MCF 10A (cell line): ENCODE data around the gene MT1M. TPM values are rescaled to one million over a fixed set of nuclear protein-coding genes. Genes with fewer than 3 reads are reported as not detected.
"Not testable (repeated sequence)": the region's sequence is repeated elsewhere in the genome, so short reads cannot be mapped to it uniquely, and the experiment has no call there.

Experiments used
- Bru-seq: library from RNA; stranded (reverse); fragments of 400-500 nt; gene quantifications from one replicate; lab custom pipeline; 2021; lab: Mats Ljungman, UMichigan
- BruChase-seq, 2 experiments: library from RNA; stranded (reverse); fragments of 400-500 nt; gene quantifications; one replicate each; lab custom pipeline; 2021; lab: Mats Ljungman, UMichigan
- BruUV-seq: library from RNA; stranded (reverse); fragments of 400-500 nt; replicated peaks from 2 replicates; lab custom pipeline; 2021; lab: Mats Ljungman, UMichigan
- CTCF ChIA-PET: fragments of 300-600 bp; sonication (Branson Sonifier 250); formaldehyde crosslinking; extraction: SDS; loops from one replicate; lab custom pipeline; 2021; ENCODE audit warnings: antibody characterized with exemption, inconsistent platforms; lab: Yijun Ruan, JAX
- POLR2A ChIA-PET: fragments of 300-600, 350-650 bp; sonication (Branson Sonifier 250); formaldehyde crosslinking; extraction: SDS; loops from one replicate; lab custom pipeline; 2020; ENCODE audit warnings: antibody characterized with exemption, inconsistent platforms; lab: Yijun Ruan, JAX
- DNase-seq: peaks from one replicate; pipeline ENCODE4 v3.0.0-alpha.2; 2018; ENCODE audit not compliant: unreplicated experiment
- H3K27ac Mint-ChIP-seq: one replicate; pipeline ENCODE4 v1.8.0; 2022; ENCODE audit warnings: mild to moderate bottlenecking, low read depth, mixed read lengths; ENCODE audit not compliant: unreplicated experiment
- H3K27me3 Mint-ChIP-seq: one replicate; pipeline ENCODE4 v1.8.0; 2022; ENCODE audit warnings: mixed read lengths; ENCODE audit not compliant: insufficient read depth, unreplicated experiment
- H3K36me3 Mint-ChIP-seq: one replicate; pipeline ENCODE4 v1.8.0; 2022; ENCODE audit warnings: mild to moderate bottlenecking, moderate library complexity, mixed read lengths; ENCODE audit not compliant: insufficient read depth, unreplicated experiment
- H3K4me1 Mint-ChIP-seq: one replicate; pipeline ENCODE4 v1.8.0; 2022; ENCODE audit warnings: mixed read lengths; ENCODE audit not compliant: insufficient read depth, unreplicated experiment
- H3K4me3 Mint-ChIP-seq: one replicate; pipeline ENCODE4 v1.8.0; 2022; ENCODE audit warnings: mild to moderate bottlenecking, moderate library complexity, mixed read lengths; ENCODE audit not compliant: unreplicated experiment
- H3K9me3 Mint-ChIP-seq: one replicate; pipeline ENCODE4 v1.8.0; 2022; ENCODE audit warnings: mixed read lengths; ENCODE audit not compliant: unreplicated experiment
- intact Hi-C: fragments of 100-400 bp; cut with micrococcal nuclease; formaldehyde crosslinking; loops from 2 replicates; pipeline ENCODE4 v1.14.1; 2022
- long read RNA-seq: library from polyadenylated mRNA; stranded (forward); transcript quantifications from one replicate; pipeline ENCODE4 v2.0.0, GENCODE V29; 2022
- total RNA-seq: library from RNA; stranded (reverse); gene quantifications from 2 replicates; pipeline ENCODE4 v1.2.3, GENCODE V29; 2022
- TF ChIP-seq, protein P1 (sequence below): fragments of 200-600 bp; IDR thresholded peaks from one replicate; pipeline ENCODE4 v1.8.0; 2022; ENCODE audit warnings: antibody characterized with exemption, mild to moderate bottlenecking; ENCODE audit not compliant: unreplicated experiment

The MT1M gene
- total RNA-seq = not detected in 2 replicates
- not detected for Bru-seq, nascent RNA
- percentile 24 among the genes with signal in this experiment for BruChase-seq, experiment 1, labeled RNA remaining after a 6-hour chase
- not detected for BruChase-seq, experiment 2, labeled RNA remaining after a 2-hour chase
- long read RNA-seq = 0 reads

DNA sequence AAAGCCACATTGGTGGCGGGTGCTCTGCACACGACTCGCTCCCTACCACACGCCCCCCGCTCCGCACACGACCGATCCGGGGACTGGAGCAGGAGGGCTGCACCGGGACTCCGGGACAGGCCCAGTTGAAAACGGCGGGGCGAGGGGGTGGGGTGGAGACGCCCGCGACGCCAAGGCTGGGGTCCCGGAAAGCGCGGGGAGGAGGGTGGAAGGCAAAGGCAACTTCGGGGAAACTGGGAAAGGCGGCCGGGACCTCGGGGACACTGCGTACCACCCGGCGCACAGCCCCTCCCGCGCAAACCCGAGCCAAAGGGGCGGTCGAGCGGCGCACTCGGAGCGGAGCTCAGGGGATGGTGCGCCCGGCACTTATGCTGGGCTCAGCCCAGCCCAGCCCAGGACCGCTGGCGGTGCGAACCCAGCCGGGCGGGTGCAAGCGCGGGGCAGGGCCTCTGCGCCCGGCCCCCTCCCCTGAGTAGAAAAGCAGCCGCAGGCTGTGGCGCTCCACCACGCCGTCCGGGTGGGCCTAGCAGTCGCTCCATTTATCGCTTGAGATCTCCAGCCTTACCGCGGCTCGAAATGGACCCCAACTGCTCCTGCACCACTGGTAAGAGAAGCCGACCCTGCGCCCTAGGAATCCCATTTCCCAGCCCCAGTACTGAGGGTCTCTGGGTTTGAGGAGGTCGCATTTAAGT, at the start of gene MT1M:
MT1M (plus strand) TSS at position 504 of the 692 bp plus-strand sequence; CDS start at position 577, 73 bp downstream.
- CTCF ChIA-PET = no interaction called here
- no peaks in the 10 kb centered on the region for H3K9me3 Mint-ChIP-seq
- no peak within 1 kb of the TSS for H3K27ac Mint-ChIP-seq
- TF ChIP-seq, protein P1, sequence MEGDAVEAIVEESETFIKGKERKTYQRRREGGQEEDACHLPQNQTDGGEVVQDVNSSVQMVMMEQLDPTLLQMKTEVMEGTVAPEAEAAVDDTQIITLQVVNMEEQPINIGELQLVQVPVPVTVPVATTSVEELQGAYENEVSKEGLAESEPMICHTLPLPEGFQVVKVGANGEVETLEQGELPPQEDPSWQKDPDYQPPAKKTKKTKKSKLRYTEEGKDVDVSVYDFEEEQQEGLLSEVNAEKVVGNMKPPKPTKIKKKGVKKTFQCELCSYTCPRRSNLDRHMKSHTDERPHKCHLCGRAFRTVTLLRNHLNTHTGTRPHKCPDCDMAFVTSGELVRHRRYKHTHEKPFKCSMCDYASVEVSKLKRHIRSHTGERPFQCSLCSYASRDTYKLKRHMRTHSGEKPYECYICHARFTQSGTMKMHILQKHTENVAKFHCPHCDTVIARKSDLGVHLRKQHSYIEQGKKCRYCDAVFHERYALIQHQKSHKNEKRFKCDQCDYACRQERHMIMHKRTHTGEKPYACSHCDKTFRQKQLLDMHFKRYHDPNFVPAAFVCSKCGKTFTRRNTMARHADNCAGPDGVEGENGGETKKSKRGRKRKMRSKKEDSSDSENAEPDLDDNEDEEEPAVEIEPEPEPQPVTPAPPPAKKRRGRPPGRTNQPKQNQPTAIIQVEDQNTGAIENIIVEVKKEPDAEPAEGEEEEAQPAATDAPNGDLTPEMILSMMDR = no peak
- no peak for DNase-seq
- H3K27me3 Mint-ChIP-seq = no peaks in the 10 kb centered on the region
- intact Hi-C loops = no loop called here
- no peak within 1 kb of the TSS for H3K4me3 Mint-ChIP-seq
- POLR2A ChIA-PET = interaction anchor here (15.3 kb wide), 1 partner anchor 23 kb away, joined by 1404 read pairs; the partner anchor contains the start of gene MT2A
- peaks cover 19% of the 10 kb centered on the region for H3K4me1 Mint-ChIP-seq
- no TSS peak for BruUV-seq
- H3K36me3 Mint-ChIP-seq = peaks cover 7% of the 10 kb centered on the region

GRCh38 chr16:56582911-56583310, 49.5 kb upstream of the MT1M start:
- BruUV-seq, H3K27me3 Mint-ChIP-seq, DNase-seq, H3K36me3 Mint-ChIP-seq, H3K9me3 Mint-ChIP-seq, H3K27ac Mint-ChIP-seq, H3K4me3 Mint-ChIP-seq, H3K4me1 Mint-ChIP-seq, intact Hi-C loops: not testable (repeated sequence)
- ChIA-PET CTCF (interaction anchor here (0.6 to 1.5 kb wide), 3 partner anchors 14 to 215 kb away, joined by 3 to 6 read pairs (median 3); no protein-coding TSS in a partner anchor), POLR2A (interaction anchor here (0.6 to 1.2 kb wide), 3 partner anchors 27 to 111 kb away, joined by 3 to 5 read pairs (median 4); no protein-coding TSS in a partner anchor)

- no TSS peak for BruUV-seq
- TF ChIP-seq, protein P1 = no peak
- Mint-ChIP-seq H3K4me3 (no peak overlapping the region), H3K4me1 (no peaks in the 10 kb centered on the region), H3K9me3 (no peaks in the 10 kb centered on the region), H3K27me3 (no peaks in the 10 kb centered on the region), H3K36me3 (no peaks in the 10 kb centered on the region), H3K27ac (no peak overlapping the region)
- intact Hi-C loops = no loop called here
- ChIA-PET CTCF (interaction anchor here (0.6 to 1.5 kb wide), 2 partner anchors 13 to 215 kb away, joined by 3 to 6 read pairs; no protein-coding TSS in a partner anchor), POLR2A (interaction anchor here (0.6 to 1.1 kb wide), 3 partner anchors 42 to 149 kb away, joined by 3 to 4 read pairs (median 3); partner anchors contain the start of gene MT1E)
- DNase-seq = no peak
These were observed 48.9 kb upstream of the MT1M start for GRCh38 chr16:56583351-56584168.

DNA sequence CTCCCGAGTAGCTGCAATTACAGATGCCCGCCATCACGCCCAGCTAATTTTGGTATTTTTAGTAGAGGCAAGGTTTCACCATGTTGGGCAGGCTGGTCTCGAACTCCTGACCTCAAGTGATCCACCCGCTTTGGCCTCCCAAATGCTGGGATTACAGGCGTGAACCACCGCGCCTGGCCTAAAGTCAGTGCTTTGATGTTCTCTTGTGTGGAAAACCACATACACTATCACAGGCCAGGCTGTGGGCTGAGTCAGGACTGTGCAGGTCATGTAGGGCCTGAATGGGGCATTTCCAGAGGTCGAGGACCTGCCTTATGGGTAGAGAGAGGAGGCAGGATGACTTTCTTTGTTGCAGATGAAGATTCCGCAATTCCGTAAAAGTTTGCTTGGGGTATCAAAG, 48.2 kb upstream of the MT1M start:
- intact Hi-C loops = no loop called here
- Mint-ChIP-seq H3K27me3 (no peaks in the 10 kb centered on the region), H3K36me3 (no peaks in the 10 kb centered on the region), H3K9me3 (no peaks in the 10 kb centered on the region), H3K4me3 (no peak overlapping the region), H3K27ac (no peak overlapping the region), H3K4me1 (no peaks in the 10 kb centered on the region)
- no TSS peak for BruUV-seq
- POLR2A ChIA-PET = interaction anchor here (0.7 to 1.1 kb wide), 2 partner anchors 41 to 148 kb away, joined by 3 to 4 read pairs; partner anchors contain the start of gene MT1E
- CTCF ChIA-PET = no interaction called here
- TF ChIP-seq, protein P1 = no peak
- DNase-seq = no peak
